GOT3 (cell line): ENCODE data around the gene LRRC56.

Source experiments
- DNase-seq: peaks from one replicate; lab custom pipeline; 2025; ENCODE audit warnings: mixed read lengths; lab: John Stamatoyannopoulos, UW

Gene LRRC56

GRCh38 chr11:540583-541432 is 3.5 kb downstream of the LRRC56 start:
- DNase-seq, result no peak

- DNase-seq, result no peak
These were observed 4.1 kb downstream of the LRRC56 start for GRCh38 chr11:541433-541885.

- DNase-seq, result no peak
These were observed 7.5 kb downstream of the LRRC56 start for GRCh38 chr11:544817-545166.

GRCh38 chr11:545171-545570 is 7.8 kb downstream of the LRRC56 start:
- DNase-seq, result no peak

DNA sequence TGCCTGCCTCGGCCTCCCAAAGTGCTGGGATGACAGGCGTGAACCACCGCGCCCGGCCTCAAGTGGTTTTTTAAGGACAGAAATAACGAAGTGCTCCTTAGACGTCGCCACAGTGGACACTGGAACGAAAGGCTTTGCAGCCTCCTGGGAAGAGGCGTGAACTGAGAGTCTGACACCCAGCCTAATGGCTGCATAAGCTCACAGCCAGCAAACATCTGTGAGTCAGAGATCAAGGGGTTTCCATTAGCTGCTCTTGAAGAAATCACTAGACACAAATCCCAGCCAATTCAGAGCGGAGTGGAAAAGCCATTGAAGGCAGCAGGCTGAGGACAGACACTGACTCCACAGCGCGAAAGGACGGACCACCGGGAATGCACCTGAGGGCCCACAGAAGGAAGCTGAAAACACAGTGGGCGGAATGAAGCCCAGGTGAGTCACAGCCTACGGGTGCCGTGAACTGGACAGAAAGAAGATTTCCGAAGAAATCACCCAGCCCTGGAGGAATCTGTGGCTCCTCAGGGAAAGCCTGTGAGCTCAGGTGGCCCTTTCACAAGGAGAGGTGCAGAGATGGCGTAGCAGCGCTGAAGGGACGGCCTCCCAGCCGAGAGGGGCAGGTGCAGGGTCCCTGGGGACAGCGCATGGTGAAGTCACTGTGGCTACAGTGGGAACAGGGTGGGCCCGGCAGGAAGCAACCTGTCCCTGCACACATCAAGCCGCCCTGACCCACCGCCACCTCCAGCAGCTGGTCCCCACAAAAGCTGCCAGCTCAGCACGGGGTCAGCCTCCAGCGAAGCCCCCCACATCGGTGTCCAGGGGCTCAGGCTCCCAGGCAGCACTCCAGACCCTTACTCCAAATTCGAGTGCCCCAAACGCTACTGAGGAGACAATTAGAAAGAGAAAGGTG is 11.6 kb downstream of the LRRC56 start:
- DNase-seq, result no peak

- DNase-seq, result no peak
These were observed 12.9 kb downstream of the LRRC56 start for GRCh38 chr11:550021-550745.

GRCh38 chr11:550746-551085 is 13.4 kb downstream of the LRRC56 start:
- no peak for DNase-seq

DNA sequence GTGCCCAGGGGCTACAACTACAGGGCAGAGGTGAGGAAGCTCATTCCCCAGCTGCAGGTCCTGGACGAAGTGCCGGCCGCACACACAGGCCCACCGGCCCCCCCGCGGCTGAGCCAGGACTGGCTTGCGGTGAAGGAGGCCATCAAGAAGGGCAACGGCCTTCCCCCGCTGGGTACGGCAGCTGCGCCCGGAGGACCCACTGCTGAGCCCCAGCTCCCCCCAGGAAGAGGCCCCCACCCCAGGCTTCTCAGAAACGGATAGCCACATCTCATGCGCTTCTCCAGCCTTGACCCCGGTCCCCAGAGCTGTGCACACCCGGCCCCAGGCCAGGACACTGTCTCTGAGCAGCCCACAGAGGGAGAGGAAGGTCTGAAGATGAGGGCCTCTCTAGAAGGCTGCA is 13.8 kb downstream of the LRRC56 start:
- no peak for DNase-seq

DNA sequence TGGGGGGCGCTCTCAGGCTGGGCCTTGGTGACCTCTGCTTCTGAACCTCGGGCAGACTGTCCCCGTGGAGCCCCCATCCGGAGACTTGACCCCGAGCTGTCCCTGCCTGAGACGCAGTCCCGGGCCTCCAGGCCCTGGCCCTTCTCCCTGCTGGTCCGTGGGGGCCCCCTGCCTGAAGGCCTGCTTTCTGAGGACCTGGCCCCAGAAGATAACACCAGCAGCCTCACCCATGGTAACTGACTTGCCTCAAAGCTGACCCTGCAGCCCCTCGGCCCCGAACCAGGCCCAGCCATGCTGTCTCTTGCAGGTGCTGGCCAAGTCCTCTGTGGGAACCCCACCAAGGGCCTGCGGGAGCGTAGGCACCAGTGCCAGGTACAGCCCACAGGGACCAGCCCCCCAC is 14.3 kb downstream of the LRRC56 start:
- no peak for DNase-seq

DNA sequence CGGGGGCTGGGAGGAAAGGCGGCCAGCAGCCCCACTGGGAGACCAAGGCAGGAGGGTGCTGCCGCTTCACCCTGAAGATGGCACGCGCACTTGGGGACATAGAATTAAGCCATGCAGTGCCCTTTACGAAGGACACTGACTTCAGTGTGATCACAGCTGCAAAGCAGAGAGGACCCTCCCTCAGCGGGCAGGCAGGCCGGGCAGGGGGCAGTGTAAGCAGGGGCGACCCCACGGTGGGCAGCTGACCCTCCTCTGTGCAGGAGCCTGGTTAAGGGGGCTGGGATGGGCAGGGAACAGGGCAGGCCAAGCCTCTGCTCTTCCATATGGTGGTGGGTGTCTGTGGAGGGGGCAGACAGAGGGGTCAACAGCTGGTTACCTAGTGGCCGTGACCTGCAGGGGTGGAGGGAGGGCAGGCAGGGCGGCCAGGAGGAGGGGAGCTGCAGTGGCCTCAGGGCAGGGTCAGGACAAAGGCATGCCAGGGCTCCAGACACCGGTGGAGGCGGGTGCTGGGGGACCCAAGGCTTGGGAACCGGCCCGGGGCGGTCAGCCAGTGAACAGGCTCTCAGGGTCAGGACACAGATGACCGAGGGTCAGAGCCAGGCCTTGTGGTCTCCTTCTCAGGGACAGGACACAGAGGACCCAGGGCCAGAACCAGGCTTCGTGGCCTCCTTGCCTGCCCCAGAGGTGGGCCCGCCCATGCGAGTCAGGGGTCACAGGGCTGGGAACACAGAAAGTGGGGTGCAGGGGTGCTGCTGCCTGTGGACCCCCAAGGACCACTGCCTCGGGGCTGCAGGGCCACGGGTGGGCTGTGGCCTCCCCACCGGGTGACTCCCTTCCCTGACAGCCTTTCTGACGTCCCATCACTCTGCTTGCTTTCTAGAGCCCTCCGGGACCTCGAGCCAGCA is 16.0 kb downstream of the LRRC56 start:
- no peak for DNase-seq

- no peak for DNase-seq
These were observed 16.6 kb downstream of the LRRC56 start for GRCh38 chr11:553988-554340.

- no peak for DNase-seq
These were observed 17.3 kb downstream of the LRRC56 start for GRCh38 chr11:554428-555226.

GRCh38 chr11:555227-555779 is 18.0 kb downstream of the LRRC56 start:
- DNase-seq, result no peak

GRCh38 chr11:555780-556661 is 18.7 kb downstream of the LRRC56 start:
- no peak for DNase-seq

DNA sequence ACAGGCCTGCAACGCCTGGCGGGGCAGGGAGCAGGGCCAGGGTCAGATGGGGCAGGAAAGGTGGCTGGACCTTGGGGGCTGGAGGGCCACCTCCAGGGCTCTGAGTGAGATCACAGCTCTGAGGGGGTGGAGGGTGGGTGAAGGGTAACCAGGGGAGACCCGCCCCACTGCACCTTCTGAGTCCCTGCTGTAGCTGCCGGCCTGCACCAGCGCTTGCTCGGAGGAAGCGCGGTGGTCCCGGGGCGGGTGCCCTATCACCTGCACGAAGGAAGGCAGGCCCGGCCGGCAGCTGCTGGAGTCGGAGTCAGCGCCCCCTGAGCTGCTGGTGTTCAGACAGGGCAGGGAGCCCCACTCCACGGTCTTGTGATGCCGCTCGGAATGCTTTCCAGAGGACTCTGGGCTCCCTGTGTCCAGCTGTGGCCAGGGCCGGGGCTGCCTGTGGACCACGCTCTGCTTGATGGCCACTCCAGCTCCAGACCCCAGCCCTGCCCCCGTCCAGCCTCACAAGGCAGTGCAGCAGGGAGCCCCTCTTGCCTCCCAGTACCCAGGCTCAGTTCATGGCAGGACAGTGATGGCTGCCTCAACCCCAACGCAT is 19.4 kb downstream of the LRRC56 start:
- no peak for DNase-seq

- DNase-seq, result no peak
These were observed 20.2 kb downstream of the LRRC56 start for GRCh38 chr11:557328-558132.

DNA sequence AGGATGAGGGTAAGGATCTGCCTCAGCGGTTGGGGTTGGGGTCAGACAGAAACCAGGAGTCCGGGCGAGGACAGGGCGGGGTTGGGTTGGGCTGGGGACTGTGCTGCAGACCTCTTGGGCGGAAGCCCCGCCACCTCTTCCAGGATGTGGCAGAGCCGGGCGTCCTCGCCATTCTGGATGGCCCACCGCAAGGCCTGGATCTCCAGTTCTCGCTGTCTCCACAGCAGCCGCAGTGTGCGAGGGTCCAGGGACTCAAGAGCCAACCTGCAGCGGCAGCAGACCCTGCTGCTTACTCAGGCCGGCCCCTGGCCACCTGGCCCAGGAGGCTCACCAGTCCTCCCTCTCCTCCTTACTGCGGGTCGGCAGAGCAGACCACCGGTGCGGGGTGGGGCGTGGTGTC is 21.2 kb downstream of the LRRC56 start:
- DNase-seq, result no peak

GRCh38 chr11:559020-559620 is 21.8 kb downstream of the LRRC56 start:
- DNase-seq, result no peak
